Lower leg skin (tissue), 3 donors: ENCODE measurements around the gene HP1BP3.

Experiments
- POLR2A ChIP-seq, 2 donors: fragments of 450-650 bp; IDR thresholded peaks; one replicate each; pipeline ENCODE4 v1.6.1; 2016 to 2017; ENCODE audit warnings: antibody characterized with exemption in 2 of 2, mild to moderate bottlenecking in 1 of 2, moderate library complexity in 1 of 2
- TF ChIP-seq, protein P1 (sequence below), 3 donors: fragments of 450-650 bp; IDR thresholded peaks; one replicate each; pipeline ENCODE4 v1.5.1; 2016; ENCODE audit warnings: antibody characterized with exemption in 3 of 3, mild to moderate bottlenecking in 3 of 3, moderate library complexity in 2 of 3

DNA sequence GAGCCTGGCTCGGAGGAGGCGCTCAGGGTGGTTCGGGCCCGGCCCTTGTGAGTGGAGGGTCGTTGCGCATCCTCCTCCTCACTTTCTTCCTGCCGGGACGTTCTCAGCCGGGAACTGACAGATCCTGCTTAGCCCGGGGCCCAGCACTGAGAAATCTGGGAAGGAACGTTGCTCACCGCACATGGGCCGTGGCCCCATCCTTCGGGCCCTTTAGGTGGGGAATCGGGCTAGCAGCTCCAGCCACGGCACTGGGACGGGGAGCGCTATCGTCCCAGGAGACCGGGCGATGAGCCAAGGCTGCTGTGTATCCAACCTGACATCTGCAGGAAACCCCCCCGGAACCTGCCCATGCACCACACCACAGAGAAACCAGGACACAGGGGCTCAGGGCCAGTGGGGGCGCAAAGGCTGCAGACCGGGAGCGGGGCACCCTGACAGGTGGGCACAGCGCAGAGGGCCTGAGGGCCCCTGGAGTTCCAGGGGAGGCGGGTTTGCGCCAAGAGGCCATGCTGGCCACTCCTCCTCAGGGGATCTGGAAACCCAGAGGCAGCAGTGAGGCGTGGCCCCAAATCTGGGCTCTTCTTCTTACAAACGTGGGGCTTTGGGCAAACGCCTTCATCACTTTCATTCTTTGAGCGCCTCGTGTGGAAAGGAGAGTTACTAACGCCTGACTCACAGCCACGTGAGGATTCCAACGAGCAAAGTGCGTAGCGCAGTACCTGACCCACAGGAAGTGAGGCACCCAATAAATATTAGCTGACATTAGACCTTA, 54.3 kb downstream of the HP1BP3 start, which contains the start of gene SH2D5:
- TF ChIP-seq, protein P1, sequence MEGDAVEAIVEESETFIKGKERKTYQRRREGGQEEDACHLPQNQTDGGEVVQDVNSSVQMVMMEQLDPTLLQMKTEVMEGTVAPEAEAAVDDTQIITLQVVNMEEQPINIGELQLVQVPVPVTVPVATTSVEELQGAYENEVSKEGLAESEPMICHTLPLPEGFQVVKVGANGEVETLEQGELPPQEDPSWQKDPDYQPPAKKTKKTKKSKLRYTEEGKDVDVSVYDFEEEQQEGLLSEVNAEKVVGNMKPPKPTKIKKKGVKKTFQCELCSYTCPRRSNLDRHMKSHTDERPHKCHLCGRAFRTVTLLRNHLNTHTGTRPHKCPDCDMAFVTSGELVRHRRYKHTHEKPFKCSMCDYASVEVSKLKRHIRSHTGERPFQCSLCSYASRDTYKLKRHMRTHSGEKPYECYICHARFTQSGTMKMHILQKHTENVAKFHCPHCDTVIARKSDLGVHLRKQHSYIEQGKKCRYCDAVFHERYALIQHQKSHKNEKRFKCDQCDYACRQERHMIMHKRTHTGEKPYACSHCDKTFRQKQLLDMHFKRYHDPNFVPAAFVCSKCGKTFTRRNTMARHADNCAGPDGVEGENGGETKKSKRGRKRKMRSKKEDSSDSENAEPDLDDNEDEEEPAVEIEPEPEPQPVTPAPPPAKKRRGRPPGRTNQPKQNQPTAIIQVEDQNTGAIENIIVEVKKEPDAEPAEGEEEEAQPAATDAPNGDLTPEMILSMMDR (IDR thresholded peaks at IDR 0.05) = no peak
- no peak for TF ChIP-seq POLR2A (IDR thresholded peaks at IDR 0.05)
